GM12864 (cell line): ENCODE results near the gene PTPRT.

Experiments used
- DNase-seq: peaks from one replicate; pipeline ENCODE4 v3.0.0-alpha.2; 2011; ENCODE audit warnings: low read depth
- H3K4me3 ChIP-seq: 2 replicates; pipeline ENCODE4 v1.5.1; 2011; ENCODE audit warnings: mild to moderate bottlenecking, low read depth, low read length, control low read depth
- CTCF ChIP-seq: IDR thresholded peaks from 2 replicates; pipeline ENCODE4 v1.5.1; 2011; ENCODE audit warnings: low read depth, mild to moderate bottlenecking, moderate library complexity, low read length, control low read depth, inconsistent platforms; ENCODE audit errors: missing control alignments

Gene PTPRT

GRCh38 chr20:43034981-43035724, 154.6 kb downstream of the PTPRT start:
- TF ChIP-seq CTCF = no peak
- no peak overlapping the region for H3K4me3 ChIP-seq
- no peak for DNase-seq

GRCh38 chr20:43032459-43032858, 157.2 kb downstream of the PTPRT start:
- no peak overlapping the region for H3K4me3 ChIP-seq
- DNase-seq = no peak
- no peak for TF ChIP-seq CTCF

GRCh38 chr20:43029176-43029575, 160.5 kb downstream of the PTPRT start:
- H3K4me3 ChIP-seq = no peak overlapping the region
- DNase-seq = no peak
- TF ChIP-seq CTCF = no peak

- DNase-seq = no peak
- no peak overlapping the region for H3K4me3 ChIP-seq
- no peak for TF ChIP-seq CTCF
Observed at GRCh38 chr20:43028470-43028869, 161.2 kb downstream of the PTPRT start.

GRCh38 chr20:43023836-43024235, 165.9 kb downstream of the PTPRT start:
- TF ChIP-seq CTCF = no peak
- DNase-seq = no peak
- H3K4me3 ChIP-seq = no peak overlapping the region

GRCh38 chr20:43022568-43022967, 167.1 kb downstream of the PTPRT start:
- no peak for TF ChIP-seq CTCF
- H3K4me3 ChIP-seq = no peak overlapping the region
- DNase-seq = no peak

GRCh38 chr20:43022081-43022480, 167.6 kb downstream of the PTPRT start:
- DNase-seq = no peak
- no peak for TF ChIP-seq CTCF
- H3K4me3 ChIP-seq = no peak overlapping the region
